HG02610 (cell line): Measurements from ENCODE around the gene ATP6AP2.
"Not testable (repeated sequence)": the region's sequence is repeated elsewhere in the genome, so short reads cannot be mapped to it uniquely, and the experiment has no call there.

Experiments
- ATAC-seq: cut with Tn5 transposase; IDR thresholded peaks from one replicate; pipeline ENCODE4 v1.9.1; 2021; ENCODE audit warnings: mild to moderate bottlenecking, moderate library complexity; ENCODE audit not compliant: unreplicated experiment

The ATP6AP2 gene

GRCh38 chrX:40575411-40575810 is 5.4 kb upstream of the ATP6AP2 start:
- ATAC-seq, result not testable (repeated sequence)

- no peak for ATAC-seq
These were observed 4.5 kb upstream of the ATP6AP2 start for GRCh38 chrX:40576291-40576690.

DNA sequence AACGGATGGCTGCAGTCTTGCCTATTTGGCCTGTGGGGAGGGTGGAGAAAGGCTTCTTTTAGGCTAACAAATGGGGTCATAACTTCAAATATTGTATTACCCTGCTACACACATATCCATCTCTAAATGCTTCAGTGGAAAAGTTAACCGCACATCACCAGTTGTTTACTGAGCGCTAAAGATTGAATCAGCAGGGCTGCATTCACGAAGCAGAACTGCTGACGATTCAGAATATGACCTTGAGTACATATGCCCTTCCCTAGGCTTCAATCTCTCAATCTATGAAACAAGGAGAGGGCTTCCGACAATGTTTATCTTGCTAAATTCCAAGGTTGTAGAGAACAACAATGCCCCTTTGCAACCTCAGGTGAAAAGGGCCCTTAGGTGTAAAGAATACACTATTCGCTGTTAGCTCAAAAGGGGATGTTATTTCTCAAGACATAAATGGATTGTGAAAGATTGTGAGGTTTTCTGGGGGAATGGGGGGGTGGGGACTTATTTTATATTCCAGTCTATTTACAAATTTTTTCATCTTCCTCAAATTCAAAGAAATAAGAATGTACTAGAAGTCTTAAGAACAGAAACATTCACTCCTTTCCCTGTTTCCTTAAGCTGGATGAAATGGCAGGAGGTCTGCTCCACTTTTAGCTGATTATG is 2.6 kb upstream of the ATP6AP2 start:
- ATAC-seq, result no peak

DNA sequence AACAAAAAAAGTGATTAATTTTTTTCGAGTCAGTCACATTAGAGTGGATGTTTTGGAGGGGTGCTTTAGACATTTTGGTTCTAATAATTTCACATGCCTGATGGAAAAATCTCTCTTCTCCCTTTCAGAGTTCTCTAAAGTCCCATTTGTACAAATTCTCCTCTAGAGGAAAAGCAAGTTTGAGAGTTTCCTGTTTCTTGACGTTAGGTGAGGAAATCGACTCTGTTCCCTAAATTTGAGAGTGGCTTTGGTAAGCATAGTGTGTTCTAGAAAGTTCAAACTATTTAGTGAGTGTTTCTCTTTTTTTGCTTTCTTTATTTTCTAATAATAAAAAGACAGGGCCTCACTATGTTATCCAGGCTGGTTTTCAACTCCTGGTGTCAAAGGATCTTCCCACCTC is 1.6 kb upstream of the ATP6AP2 start:
- ATAC-seq, result no peak

DNA sequence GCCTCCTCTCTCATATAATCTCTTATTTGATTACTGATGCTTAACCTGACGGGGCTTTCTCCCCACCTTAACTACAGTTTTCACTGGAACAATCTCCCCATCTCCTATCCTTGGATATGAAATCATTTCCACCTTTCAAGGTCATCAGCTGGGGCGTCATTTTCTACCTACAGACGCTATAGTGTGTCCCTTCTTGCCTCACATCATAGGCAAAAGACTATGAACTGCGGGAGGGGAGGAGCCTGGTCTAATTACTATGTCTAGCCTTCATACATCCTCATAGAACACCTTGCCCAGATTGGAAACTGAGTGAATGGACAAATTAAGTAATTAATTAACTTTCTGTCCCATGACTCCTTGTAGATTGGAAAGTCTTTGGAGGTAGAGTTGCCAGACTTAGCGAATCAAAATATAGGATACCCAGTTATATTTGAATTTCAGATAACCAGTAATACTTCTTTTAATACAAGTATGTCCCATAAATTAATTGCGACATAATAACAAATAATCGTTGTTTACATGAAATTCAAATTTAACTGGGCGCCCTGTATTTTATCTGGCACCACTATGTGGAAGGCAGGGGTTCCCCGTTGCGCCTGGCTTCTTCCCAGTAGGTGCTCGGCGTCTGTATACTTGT is 752 bp upstream of the ATP6AP2 start:
- ATAC-seq, result peak; percentile 56

GRCh38 chrX:40581336-40581920 is 658 bp downstream of the ATP6AP2 start:
- ATAC-seq, result no peak

DNA sequence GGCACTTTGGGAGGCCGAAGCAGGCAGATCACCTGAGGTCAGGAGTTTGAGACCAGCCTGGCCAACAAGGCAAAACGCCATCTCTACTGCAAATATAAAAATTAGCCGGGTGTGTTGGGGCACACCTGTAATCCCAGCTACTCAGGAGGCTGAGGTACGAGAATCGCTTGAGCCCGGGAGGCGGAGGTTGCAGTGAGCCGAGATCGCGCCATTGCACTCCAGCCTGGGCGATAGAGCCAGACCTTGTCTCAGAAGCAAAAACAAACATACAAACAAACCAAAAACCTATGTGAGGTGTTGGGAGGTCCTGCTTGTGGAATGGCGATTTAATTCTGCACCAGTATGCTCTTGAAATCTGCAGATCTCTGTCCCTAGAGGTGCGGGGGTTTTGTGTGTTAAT is 1.4 kb downstream of the ATP6AP2 start:
- ATAC-seq, result not testable (repeated sequence)

DNA sequence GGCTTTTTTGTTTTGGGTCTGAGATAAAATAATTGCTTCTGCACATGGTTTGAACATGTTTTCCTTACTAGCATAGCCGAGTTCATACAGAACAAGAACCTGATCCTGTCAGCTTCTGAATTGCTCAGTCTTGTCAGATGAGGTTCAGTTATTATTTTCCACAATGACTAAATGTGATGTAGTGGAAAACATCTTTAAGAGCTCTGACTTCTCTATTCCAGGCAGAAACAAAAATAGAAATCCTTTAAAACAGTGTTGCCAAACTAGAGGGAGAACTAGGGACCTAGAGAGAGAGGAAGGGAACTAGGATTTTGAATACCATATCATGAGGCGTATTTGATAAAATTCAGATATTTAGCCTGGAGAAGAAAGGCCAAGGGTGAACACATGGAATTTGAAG is 2.0 kb downstream of the ATP6AP2 start:
- ATAC-seq, result no peak

DNA sequence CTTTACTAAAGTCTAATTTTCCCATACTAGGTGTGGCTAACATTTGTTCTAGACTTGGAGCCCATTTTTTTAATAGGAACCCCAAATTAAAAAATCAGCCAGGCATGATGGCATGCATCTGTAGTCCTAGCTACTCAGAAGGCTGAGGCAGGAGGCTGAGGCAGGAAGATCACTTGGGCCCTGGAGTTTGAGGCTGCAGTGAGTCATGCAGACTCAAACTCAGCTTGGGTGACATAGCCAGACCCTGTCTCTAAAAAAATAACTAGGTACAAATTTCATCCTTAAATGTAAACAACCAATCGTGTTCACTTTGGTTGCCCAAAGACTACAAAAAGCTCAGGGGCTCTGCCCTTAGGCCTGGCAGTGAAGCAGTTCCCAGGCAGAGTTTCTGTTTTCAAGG is 6.9 kb downstream of the ATP6AP2 start:
- ATAC-seq, result not testable (repeated sequence)

DNA sequence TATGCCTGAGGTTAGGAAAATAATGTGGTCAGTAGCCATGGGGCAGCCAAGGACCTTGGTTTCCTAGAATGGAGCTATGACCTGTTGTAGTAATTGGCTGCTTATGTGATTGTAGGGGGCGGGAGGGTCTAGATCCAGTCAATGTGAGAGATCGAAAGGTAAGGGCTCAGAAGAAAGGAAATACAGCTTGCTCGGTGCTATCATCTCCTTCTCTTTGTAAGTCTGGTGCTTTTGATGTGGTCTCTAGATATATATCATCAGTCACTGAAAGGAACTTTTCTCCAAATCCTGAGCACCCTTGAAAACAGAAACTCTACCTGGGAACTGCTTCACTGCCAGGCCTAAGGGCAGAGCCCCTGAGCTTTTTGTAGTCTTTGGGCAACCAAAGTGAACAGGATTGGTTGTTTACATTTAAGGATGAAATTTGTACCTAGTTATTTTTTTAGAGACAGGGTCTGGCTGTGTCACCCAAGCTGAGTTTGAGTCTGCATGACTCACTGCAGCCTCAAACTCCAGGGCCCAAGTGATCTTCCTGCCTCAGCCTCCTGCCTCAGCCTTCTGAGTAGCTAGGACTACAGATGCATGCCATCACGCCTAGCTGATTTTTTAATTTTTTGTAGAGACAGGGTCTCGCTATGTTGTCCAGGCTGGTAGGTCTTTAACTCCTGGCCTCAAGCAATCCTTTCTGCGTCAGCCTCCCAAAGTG is 9.0 kb downstream of the ATP6AP2 start:
- peak; percentile 79 for ATAC-seq

DNA sequence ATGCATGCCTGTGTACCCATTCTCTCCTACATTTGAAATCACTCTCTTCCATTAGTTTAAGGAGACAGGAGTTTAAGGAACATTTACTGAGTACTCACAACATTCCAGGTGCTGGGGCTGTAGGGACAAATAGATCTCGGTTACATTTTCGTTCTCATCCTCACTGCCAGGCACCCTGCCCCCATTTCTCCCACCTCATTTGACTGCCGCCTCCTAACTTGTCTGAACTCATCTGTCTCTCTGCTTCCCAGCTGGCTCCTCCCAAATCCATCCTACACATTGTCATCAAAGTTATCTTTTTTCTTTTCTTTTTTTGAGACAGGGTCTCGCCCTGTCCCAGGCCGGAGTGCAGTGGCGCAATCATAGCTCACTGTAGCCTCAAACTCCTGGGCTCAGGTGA is 22.7 kb downstream of the ATP6AP2 start:
- ATAC-seq, result no peak

DNA sequence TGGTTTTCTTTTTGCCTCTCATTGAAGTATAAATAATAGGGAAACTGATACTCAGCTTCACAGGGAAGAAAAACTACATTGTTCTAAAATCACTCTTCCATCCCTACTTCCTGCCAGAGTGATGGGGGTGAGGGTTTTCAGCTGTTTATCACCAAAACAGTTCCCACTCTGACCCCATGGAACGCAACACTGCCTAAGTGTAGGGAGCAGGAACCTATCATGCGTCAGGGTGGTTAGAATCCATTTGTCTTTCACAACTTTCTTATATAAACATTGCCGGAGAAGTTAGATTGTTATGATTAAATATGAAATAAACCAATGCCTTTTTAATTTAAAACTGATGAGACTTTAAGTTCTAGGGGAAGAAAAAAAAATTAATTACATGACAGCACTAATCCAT is 26.6 kb downstream of the ATP6AP2 start:
- ATAC-seq, result no peak

DNA sequence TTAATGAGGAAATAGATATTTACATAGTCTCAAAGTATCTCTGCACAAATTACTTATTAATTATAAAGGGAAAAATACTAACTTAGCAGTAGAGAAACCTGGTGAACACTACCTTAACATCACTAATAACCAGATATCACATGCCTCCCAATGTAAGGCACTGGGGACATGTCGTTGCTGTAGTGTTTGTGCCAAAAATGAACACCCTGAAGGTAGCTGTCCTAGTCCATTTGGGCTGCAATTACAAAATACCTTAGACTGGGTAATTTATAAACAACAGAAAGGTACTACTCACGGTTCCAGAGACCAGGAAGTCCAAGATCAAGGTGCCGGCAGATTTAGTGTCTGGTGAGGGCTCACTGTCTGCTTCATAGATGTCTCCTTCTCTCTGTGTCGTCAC is 31.7 kb downstream of the ATP6AP2 start:
- ATAC-seq, result no peak

- no peak for ATAC-seq
These were observed 35.2 kb downstream of the ATP6AP2 start for GRCh38 chrX:40615976-40616375.

- ATAC-seq, result no peak
These were observed 36.8 kb downstream of the ATP6AP2 start for GRCh38 chrX:40617566-40617965.

- ATAC-seq, result no peak
These were observed 41.8 kb downstream of the ATP6AP2 start for GRCh38 chrX:40622479-40623138.

DNA sequence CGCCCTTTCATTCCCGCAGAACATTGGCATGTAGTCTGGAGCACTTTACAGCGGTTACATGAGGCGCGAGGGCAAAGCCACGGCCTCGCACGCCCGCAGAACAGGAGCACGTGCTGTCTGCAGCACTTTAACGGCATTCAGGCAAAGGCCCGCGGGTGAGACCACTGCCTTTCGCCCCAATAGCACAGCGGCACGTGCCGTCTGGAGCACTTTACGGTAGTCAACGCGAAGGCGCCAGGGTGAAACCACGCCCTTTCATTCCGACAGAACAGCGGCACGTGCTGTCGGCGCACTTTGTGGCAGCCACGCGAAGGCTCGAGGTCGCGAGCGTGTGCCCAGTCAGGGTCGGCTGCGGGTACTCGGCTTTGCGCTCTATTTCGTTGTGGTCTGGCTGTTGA is 42.4 kb downstream of the ATP6AP2 start, which contains the start of gene MPC1L:
Gene MPC1L (plus strand): TSS at position 290 of the 398 bp plus-strand sequence. CDS start 138 bp downstream, outside the sequence.
- ATAC-seq, result no peak

DNA sequence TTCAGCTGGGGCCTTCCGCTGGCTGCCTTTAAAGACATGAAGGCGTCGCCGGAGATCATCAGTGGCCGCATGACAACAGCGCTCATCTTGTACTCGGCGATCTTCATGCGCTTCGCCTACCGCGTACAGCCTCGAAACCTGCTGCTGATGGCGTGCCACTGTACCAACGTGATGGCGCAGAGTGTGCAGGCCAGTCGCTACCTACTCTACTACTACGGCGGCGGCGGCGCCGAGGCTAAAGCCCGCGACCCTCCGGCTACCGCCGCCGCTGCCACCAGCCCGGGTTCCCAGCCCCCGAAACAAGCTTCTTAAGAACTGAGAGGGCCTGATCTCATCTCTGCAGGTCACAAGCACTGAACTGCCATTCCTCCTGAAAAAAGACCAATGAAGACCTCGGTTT is 42.9 kb downstream of the ATP6AP2 start:
- ATAC-seq, result no peak

DNA sequence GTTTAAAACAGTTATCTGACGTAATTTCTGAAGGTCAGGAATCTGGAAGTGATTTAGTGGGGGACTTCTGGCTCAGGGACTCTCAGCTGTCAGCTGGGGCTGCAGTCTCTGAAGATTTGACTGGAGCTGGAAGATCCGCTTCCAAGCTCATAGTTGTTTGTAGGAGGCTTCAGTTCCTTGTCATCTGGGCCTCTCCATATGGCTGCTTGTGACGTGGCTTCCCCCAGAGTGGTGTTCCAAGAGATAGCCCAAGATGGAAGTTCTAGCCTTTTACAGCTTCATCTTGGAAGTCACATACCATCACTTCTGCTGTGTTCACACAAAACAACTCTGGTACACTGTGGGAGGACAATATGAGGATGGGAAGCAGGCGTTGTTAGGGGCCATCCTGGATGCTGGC is 44.5 kb downstream of the ATP6AP2 start:
- no peak for ATAC-seq

DNA sequence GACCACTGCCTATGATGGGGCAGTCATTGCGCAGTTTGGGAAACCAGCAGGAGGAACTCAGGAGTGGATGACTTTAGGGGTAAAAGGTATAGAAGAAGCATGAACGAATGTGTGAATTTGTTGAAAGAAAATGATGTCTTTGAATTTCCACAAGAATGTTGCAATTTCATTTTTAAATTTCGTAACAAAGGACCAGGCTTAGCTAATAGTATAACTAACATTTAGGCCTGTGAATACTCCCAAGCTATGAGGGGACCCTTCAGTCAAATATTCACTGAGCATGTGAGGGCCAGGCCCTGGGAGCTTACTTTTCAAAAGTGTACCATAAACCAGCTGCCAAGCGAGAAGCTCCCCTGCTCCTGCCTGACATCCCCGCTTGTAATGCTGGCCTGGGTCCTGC is 47.7 kb downstream of the ATP6AP2 start:
- ATAC-seq, result no peak

DNA sequence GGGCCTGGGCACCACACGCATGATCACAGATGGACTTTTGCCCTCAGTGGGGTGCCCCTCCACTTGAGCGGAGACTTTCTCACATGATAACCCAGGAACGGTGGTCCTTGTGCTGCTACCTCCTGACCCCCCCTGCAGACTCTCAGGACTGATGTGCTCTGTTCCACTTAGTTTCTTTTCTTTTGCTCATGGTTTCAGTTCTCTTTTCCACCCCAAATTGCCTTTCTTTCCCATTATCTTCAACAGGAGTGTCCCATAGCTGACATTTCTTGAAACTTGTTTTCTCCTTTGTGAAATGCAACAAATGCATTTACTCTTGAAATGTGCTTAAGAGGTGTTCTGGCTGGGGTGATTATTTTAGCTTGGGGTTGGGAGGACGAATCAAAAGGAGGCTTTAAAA is 51.4 kb downstream of the ATP6AP2 start:
- no peak for ATAC-seq
